PC-9 (cell line): ENCODE results near the gene RNU6-1.

ENCODE experiments used
- EZH2 ChIP-seq: fragments of 200-600 bp; sonication (generic); IDR thresholded peaks from 2 replicates; pipeline ENCODE4 v1.8.0; 2017; ENCODE audit warnings: antibody characterized with exemption, low read depth
- TF ChIP-seq, protein P1 (sequence below): fragments of 200-600 bp; sonication (generic); conservative IDR thresholded peaks from 2 replicates; pipeline ENCODE4 v1.6.1; 2017; ENCODE audit warnings: mixed run types, antibody characterized with exemption, mild to moderate bottlenecking, moderate library complexity

DNA sequence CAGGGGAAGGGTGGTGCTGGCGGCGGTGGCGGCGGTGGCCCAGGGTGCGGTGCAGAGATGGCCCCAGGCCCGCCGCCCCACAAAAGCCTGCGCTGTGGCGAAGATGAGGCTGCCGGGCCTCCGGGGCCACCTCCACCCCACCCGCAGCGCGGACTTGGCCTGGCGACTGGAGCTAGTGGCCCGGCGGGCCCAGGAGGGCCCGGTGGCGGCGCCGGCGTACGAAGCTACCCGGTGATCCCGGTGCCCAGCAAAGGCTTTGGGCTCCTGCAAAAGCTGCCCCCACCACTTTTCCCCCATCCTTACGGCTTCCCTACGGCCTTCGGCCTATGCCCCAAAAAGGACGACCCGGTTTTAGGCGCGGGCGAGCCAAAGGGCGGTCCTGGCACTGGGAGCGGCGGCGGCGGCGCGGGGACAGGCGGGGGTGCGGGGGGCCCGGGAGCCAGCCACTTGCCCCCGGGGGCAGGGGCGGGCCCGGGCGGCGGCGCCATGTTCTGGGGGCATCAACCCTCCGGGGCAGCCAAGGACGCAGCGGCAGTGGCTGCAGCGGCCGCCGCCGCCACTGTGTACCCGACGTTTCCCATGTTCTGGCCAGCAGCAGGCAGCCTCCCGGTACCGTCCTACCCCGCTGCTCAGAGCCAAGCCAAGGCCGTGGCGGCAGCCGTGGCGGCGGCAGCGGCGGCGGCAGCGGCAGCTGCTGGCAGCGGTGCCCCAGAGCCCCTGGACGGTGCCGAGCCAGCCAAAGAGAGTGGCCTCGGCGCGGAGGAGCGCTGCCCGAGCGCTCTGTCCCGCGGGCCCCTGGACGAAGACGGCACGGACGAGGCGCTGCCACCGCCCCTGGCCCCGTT lies 12.9 kb downstream of the RNU6-1 start:
- TF ChIP-seq, protein P1, sequence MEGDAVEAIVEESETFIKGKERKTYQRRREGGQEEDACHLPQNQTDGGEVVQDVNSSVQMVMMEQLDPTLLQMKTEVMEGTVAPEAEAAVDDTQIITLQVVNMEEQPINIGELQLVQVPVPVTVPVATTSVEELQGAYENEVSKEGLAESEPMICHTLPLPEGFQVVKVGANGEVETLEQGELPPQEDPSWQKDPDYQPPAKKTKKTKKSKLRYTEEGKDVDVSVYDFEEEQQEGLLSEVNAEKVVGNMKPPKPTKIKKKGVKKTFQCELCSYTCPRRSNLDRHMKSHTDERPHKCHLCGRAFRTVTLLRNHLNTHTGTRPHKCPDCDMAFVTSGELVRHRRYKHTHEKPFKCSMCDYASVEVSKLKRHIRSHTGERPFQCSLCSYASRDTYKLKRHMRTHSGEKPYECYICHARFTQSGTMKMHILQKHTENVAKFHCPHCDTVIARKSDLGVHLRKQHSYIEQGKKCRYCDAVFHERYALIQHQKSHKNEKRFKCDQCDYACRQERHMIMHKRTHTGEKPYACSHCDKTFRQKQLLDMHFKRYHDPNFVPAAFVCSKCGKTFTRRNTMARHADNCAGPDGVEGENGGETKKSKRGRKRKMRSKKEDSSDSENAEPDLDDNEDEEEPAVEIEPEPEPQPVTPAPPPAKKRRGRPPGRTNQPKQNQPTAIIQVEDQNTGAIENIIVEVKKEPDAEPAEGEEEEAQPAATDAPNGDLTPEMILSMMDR: no peak
- TF ChIP-seq EZH2: no peak
